Measurements from ENCODE around the gene ZBTB21. TPM values are rescaled to one million over a fixed set of nuclear protein-coding genes. Genes with fewer than 3 reads are reported as not detected.

Gene ZBTB21
- total RNA-seq, 1 experiment from 2014 or later, result 17.9 TPM

GRCh38 chr21:41941941-41942340, 68.2 kb downstream of the ZBTB21 start:
- no peaks in the 10 kb centered on the region for H3K4me1 ChIP-seq (ENCODE audit: control insufficient read depth, insufficient read depth, low read length)
- no TSS peak for BruUV-seq (replicated peaks)
- no peak overlapping the region for H3K4me3 ChIP-seq (ENCODE audit: low read depth in 2 of 2, low read length in 2 of 2)
- TF ChIP-seq REST (IDR thresholded peaks at IDR 0.05; ENCODE audit: insufficient read depth in 1 of 2, low read depth in 2 of 2, low read length in 1 of 2) (no peak), TCF7L2 (IDR thresholded peaks at IDR 0.05; ENCODE audit: low read depth, low read length) (no peak), SIN3A (IDR thresholded peaks at IDR 0.05; ENCODE audit: borderline replicate concordance, insufficient read depth, low read depth, low read length) (no peak), POLR2AphosphoS5 (IDR thresholded peaks at IDR 0.05; ENCODE audit: low read depth, low read length) (no peak), CTCF (IDR thresholded peaks at IDR 0.05) (no peak)
- no peaks in the 10 kb centered on the region for H3K36me3 ChIP-seq (ENCODE audit: control insufficient read depth, insufficient read depth, low read length)
- in situ Hi-C loops (cut with HindIII; ENCODE audit: low pct_unique_long_range_greater_than_20kb, low sequenced_read_pairs) (no loop called here), intact Hi-C loops (cut with micrococcal nuclease; ENCODE audit: unreplicated experiment) (no loop called here)
- ChIA-PET CTCF (no interaction called here), POLR2A (no interaction called here)
- DNase-seq (ENCODE audit: low read depth, low spot score) (no peak), ATAC-seq (no peak)
- no peaks in the 10 kb centered on the region for H3K9me3 ChIP-seq (ENCODE audit: control insufficient read depth, insufficient read depth, low read depth, low read length)
- H3K27me3 ChIP-seq (ENCODE audit: control insufficient read depth, insufficient read depth, low read length), result no peaks in the 10 kb centered on the region
- no peak overlapping the region for H3K27ac ChIP-seq (ENCODE audit: low read length)

GRCh38 chr21:41940431-41940830, 69.7 kb downstream of the ZBTB21 start:
- no peak overlapping the region for H3K27ac ChIP-seq (ENCODE audit: low read length)
- ATAC-seq (no peak), DNase-seq (ENCODE audit: low read depth, low spot score) (no peak)
- ChIA-PET CTCF (no interaction called here), POLR2A (no interaction called here)
- no peaks in the 10 kb centered on the region for H3K36me3 ChIP-seq (ENCODE audit: control insufficient read depth, insufficient read depth, low read length)
- no peaks in the 10 kb centered on the region for H3K4me1 ChIP-seq (ENCODE audit: control insufficient read depth, insufficient read depth, low read length)
- no peak overlapping the region for H3K4me3 ChIP-seq (ENCODE audit: low read depth in 2 of 2, low read length in 2 of 2)
- no TSS peak for BruUV-seq (replicated peaks)
- H3K27me3 ChIP-seq (ENCODE audit: control insufficient read depth, insufficient read depth, low read length), result no peaks in the 10 kb centered on the region
- H3K9me3 ChIP-seq (ENCODE audit: control insufficient read depth, insufficient read depth, low read depth, low read length), result no peaks in the 10 kb centered on the region
- intact Hi-C loops (cut with micrococcal nuclease; ENCODE audit: unreplicated experiment), result no loop called here
- in situ Hi-C loops (cut with HindIII; ENCODE audit: low pct_unique_long_range_greater_than_20kb, low sequenced_read_pairs), result no loop called here
- TF ChIP-seq TCF7L2 (IDR thresholded peaks at IDR 0.05; ENCODE audit: low read depth, low read length) (no peak), POLR2AphosphoS5 (IDR thresholded peaks at IDR 0.05; ENCODE audit: low read depth, low read length) (no peak), REST (IDR thresholded peaks at IDR 0.05; ENCODE audit: insufficient read depth in 1 of 2, low read depth in 2 of 2, low read length in 1 of 2) (no peak), SIN3A (IDR thresholded peaks at IDR 0.05; ENCODE audit: borderline replicate concordance, insufficient read depth, low read depth, low read length) (no peak), CTCF (IDR thresholded peaks at IDR 0.05) (no peak)
